Activated naive CD4-positive, alpha-beta T cell treated with Interleukin-2 at 50 U/mL for 16 hours (primary cell): ENCODE results near the gene CCDC149.

Source experiments
- DNase-seq: peaks from one replicate; pipeline ENCODE4 v3.0.0-alpha.2; 2020

Gene CCDC149

DNA sequence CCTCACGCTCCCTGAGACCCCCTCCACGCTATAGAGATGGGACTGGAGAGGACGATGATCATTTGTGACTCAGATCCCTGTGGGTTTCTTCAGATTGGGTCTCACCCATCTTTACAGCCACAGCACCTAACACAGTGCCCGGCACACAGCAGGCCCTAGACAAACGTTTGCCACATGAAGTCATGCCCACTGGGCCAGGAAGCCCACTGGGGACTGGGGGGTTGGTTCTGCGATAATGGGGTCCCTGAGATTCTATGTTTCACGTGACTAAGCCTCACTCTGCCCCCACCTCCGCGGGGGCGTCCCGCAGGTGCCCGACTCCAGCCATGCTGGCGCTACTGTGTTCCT is 113.7 kb downstream of the CCDC149 start:
- no peak for DNase-seq

GRCh38 chr4:24798036-24798610 is 114.7 kb downstream of the CCDC149 start:
- DNase-seq, result no peak

- DNase-seq, result no peak
Observed at GRCh38 chr4:24796620-24797019, 116.2 kb downstream of the CCDC149 start.

DNA sequence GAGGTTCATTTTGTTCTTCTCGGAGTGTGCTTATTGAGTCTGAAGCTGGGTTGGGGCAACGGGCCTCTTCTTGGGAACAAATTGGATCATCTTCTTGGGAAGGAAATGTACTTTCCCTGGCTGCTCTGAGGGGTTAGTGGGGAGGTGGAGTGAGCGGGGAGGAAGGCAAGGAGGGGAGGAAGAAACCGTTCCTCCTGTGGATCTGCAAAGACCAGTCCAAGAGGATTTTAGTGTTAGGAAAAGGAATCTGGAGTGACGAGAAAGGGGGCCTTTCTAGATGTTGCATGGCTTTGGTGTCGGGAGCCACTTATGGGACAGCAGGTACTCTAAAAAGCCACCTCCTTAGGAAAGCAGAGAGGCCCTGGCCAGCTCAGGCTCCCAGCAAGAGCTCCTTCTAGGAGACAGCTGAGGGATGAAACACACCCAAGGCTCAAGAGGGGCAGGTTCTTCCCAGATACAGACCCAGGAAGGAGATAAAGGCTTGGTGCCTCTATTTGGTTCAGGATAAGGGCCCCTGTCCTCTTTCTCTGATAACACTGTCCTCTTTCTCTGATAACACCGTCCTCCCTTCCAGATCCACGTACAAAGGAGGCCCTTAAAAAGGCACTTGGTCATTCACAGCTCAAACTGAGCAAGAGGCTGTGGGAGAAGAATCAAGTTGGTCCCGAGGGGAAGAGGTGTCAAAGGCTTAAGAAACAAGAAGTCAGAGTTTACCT is 117.0 kb downstream of the CCDC149 start:
- DNase-seq, result no peak

- DNase-seq, result no peak
Observed at GRCh38 chr4:24794916-24795665, 117.8 kb downstream of the CCDC149 start, which contains the start of gene SOD3. Gene SOD3 (plus strand): TSS chr4:24795573. CDS start chr4:24799522, 3,949 bp downstream.

DNA sequence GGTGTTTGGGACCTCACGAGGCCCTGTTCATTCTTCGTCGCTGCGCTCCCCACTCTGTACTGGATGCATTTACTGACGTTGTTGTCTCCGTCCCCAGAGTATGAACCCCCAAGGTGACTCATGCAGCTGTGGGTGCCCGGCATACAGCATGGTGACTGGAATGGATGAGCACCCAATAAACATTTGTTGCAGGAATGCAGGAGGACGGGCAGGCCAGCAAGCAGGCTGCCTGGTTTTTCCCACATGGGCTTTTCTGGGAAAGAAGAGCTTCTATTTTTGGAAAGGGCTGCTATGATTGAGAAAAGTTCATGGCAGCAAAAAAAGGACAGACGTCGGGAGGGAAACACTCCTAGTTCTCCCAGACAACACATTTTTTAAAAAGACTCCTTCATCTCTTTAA is 118.4 kb downstream of the CCDC149 start:
- no peak for DNase-seq

- DNase-seq, result no peak
Observed at GRCh38 chr4:24794051-24794450, 118.8 kb downstream of the CCDC149 start.

DNA sequence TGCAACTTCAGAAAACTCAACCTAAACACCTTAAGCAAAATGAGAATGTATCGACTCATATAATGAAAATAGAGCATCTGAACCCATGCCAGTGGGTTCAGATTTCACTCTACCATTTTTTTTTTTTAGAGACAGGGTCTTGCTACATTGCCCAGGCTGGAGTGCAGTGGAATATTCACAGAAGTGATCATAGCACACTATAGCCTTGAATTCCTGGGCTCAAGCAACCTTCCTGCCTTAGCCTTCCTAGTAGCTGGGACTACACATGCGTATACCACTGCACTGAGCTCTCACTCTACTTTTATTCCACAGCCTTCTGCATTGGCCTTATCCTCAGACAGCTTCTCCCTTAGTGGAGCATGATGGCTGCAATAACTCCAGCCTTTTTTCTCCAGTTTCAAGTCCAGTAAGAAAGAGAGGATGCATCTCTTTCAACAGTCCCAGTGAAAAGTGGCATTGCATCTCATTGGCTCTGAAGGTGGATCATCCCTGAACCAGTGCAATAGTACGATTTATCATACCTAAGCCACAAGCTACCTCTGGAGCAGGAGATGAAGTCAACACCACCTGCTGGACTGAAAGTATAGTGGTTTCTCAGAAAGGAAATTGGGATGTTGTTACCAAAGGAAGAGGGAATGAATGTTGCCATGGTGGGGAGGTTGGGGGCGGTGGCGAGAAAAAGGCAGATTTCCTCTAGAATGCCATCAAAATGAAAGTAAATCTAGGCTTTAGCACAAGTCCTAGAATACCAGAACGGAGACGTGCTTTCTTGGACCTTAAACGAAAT is 119.4 kb downstream of the CCDC149 start:
- no peak for DNase-seq

- no peak for DNase-seq
Observed at GRCh38 chr4:24792552-24792951, 120.3 kb downstream of the CCDC149 start.

- no peak for DNase-seq
Observed at GRCh38 chr4:24791043-24791442, 121.8 kb downstream of the CCDC149 start.

DNA sequence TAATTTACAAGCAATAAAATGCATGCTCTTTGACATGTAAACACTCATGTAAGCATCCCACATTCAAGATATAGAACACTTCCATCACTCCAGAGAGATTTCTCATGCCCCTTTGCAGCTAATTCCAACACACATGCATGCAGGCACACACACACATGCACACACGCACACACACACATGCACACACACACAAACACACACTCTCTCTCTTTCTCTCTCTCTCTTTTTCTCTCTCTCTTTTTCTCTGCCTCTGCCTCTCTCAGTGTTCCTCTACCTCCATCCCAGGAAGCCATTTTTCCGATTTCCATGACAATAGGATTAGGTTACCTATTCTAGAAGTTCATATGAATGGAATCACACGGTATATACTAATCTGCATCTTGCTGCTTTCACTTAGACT is 129.3 kb downstream of the CCDC149 start:
- DNase-seq, result no peak

DNA sequence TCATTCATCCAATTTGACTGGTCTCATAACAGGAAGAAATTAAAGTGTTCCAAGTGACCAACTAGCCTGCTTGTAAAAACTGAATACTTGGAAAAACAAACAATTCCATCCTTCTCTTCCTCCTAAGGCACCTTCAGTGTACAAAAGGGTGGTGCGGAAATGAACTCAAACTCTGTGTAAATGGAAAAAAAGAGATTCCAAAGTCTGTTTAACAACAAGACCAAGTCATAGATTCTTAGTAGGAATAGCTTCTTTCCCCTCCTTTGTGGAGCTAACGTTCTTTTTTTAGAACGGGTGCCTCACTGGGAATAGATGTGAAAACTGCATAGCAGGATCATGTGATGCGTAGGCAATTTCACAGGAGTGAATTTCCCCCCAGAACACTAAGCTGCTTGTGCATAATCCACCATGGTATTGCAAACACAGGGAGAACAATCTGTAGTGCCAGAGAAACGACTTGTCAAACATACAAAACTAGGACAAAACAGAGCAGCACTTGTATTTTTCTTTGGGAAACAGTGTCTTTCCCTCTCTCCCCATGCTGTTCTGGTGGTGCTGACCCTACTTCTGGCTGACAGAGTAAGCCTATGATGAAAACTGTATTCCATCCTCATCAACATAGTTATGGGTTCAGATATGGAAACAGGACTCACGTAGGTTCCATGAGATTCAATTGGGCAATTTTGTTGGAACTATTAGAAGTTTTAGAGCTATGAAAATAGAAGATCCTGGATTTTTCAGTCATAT is 130.7 kb downstream of the CCDC149 start:
- no peak for DNase-seq

DNA sequence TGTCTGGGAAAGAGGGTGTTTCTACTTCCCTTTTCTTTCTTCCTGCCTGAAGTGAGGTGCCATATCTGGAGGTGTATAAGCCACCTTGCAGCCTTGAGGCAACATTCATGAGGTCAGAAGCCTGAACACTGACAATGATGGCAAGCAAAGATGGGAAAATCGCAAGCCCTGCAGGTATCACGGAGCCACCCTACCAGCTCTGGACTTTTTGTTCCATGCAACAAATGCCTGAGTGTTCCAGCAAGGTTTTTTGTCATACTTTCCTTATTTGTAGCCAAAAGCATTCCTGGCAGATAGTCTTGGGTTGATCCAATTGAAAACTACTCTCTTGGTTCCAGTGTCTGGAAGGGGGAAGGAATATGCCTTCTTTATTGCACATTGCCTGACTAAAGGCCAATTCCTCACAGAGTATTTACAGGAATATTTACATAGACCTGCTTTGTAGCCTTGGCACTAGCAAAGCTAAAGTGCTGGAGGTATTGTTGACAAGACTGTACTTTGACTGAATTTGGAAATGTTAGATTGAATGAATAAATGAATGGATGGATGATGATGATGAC is 131.8 kb downstream of the CCDC149 start:
- DNase-seq, result no peak

GRCh38 chr4:24778464-24779225 is 134.2 kb downstream of the CCDC149 start:
- DNase-seq, result no peak

- DNase-seq, result no peak
Observed at GRCh38 chr4:24777536-24778463, 135.0 kb downstream of the CCDC149 start.

DNA sequence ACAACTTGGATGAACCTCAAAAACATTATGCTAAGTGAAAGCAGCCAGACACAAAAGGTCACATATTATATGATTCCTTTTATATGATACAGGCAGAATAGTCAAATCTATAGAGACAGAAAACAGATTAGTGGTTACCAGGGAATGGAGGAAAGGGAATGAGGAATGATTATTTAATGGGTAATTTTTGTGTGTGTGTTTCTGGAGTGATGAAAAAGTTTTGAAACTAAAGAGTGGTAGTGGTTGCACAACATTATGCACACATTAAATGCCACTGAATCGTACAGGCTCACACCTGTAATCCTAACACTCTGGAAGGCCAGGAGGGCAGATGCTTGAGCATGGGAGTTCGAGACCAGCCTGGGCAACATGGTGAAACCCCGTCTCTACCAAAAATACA is 137.1 kb downstream of the CCDC149 start:
- no peak for DNase-seq

- DNase-seq, result no peak
Observed at GRCh38 chr4:24775032-24775605, 137.7 kb downstream of the CCDC149 start.

DNA sequence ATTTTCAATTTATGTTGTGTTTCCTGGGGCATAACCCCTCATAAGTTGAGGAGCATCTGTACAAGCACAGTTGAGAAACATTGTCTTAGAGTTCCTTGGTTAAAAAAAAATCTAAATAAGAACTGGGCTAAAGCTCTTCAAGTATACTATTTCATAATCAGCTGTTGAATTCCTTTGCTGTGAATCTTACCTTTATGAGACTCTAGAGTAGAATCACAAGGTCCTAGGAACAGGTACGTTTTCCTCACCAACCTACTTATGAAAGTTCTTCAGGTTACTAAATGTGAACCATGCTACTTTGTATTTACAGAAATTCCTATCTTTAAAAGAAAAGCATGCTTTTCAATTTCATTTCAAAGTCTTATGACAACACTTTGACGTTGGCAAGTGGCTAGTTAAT is 138.4 kb downstream of the CCDC149 start:
- DNase-seq, result no peak

DNA sequence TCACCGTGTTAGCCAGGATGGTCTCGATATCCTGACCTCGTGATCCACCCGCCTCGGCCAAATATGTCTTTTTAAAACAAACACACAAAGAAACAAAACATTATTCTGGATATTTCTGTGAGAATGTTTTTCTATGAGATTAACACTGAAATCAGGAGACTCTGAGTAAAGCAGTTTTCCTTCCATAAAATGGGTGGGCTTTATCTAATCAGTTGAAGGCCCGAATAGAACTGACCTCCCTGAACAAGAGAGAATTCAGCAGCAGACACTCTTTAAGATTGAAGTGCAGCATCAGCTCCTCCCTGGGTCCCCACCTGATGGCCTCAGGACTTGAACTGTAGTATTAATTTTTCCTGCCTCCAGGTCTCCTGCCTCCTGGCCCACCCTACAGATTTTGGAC is 139.9 kb downstream of the CCDC149 start:
- no peak for DNase-seq
